Body of pancreas (tissue), 4 donors: ENCODE results near the gene KCTD11.

Experiments
- CTCF ChIP-seq, 7 experiments: fragments of 450-650 bp in 4 of 7; fragments of 200-600 bp in 3 of 7; sonication (generic) in 3 of 7; IDR thresholded peaks; one replicate each; pipeline ENCODE4 v1.5.1; 2016 to 2019; ENCODE audit warnings: antibody characterized with exemption in 7 of 7
- POLR2A ChIP-seq, 3 donors: fragments of 450-650 bp; IDR thresholded peaks; one replicate each; pipeline ENCODE4 v1.6.1; 2016; ENCODE audit warnings: antibody characterized with exemption in 3 of 3, mild to moderate bottlenecking in 2 of 3

GRCh38 chr17:7356756-7357155, 4.8 kb downstream of the KCTD11 start:
- TF ChIP-seq CTCF (IDR thresholded peaks at IDR 0.05) = no peak
- TF ChIP-seq POLR2A (IDR thresholded peaks at IDR 0.05) = no peak
